ENCODE results near the gene XPR1. TPM values are rescaled to one million over a fixed set of nuclear protein-coding genes. Genes with fewer than 3 reads are reported as not detected.
"Not testable (repeated sequence)": the region's sequence is repeated elsewhere in the genome, so short reads cannot be mapped to it uniquely, and the experiment has no call there.

The XPR1 gene
- total RNA-seq, 1 experiment from 2014 or later, result 36.1 TPM

GRCh38 chr1:180644526-180645192 is 12.8 kb downstream of the XPR1 start:
- in situ Hi-C loops (cut with HindIII; ENCODE audit: low pct_unique_long_range_greater_than_20kb, low sequenced_read_pairs) (no loop called here), intact Hi-C loops (cut with micrococcal nuclease; ENCODE audit: unreplicated experiment) (no loop called here)
- Histone ChIP-seq H3K9me3 (ENCODE audit: control insufficient read depth, insufficient read depth, low read depth, low read length) (no peaks in the 10 kb centered on the region), H3K36me3 (ENCODE audit: control insufficient read depth, insufficient read depth, low read length) (no peaks in the 10 kb centered on the region), H3K4me1 (ENCODE audit: control insufficient read depth, insufficient read depth, low read length) (no peaks in the 10 kb centered on the region), H3K27me3 (ENCODE audit: control insufficient read depth, insufficient read depth, low read length) (no peaks in the 10 kb centered on the region), H3K4me3 (ENCODE audit: low read depth in 2 of 2, low read length in 2 of 2) (no peak overlapping the region), H3K27ac (ENCODE audit: low read length) (no peak overlapping the region)
- DNase-seq (ENCODE audit: low read depth, low spot score), result no peak
- CTCF ChIA-PET, result interaction anchor here (0.6 kb wide), 1 partner anchor 12 kb away, joined by 3 read pairs; no protein-coding TSS in a partner anchor
- TF ChIP-seq CTCF (IDR thresholded peaks at IDR 0.05) (no peak), REST (IDR thresholded peaks at IDR 0.05; ENCODE audit: insufficient read depth in 1 of 2, low read depth in 2 of 2, low read length in 1 of 2) (no peak), TCF7L2 (IDR thresholded peaks at IDR 0.05; ENCODE audit: low read depth, low read length) (no peak), POLR2AphosphoS5 (IDR thresholded peaks at IDR 0.05; ENCODE audit: low read depth, low read length) (no peak), SIN3A (IDR thresholded peaks at IDR 0.05; ENCODE audit: borderline replicate concordance, insufficient read depth, low read depth, low read length) (no peak)
- BruUV-seq (replicated peaks), result no TSS peak
- POLR2A ChIA-PET, result no interaction called here
- no peak for ATAC-seq

GRCh38 chr1:180645261-180645660 is 13.4 kb downstream of the XPR1 start:
- H3K9me3 ChIP-seq (ENCODE audit: control insufficient read depth, insufficient read depth, low read depth, low read length); H3K27me3 ChIP-seq (ENCODE audit: control insufficient read depth, insufficient read depth, low read length); POLR2A ChIA-PET; H3K4me3 ChIP-seq (ENCODE audit: low read depth in 2 of 2, low read length in 2 of 2); BruUV-seq (replicated peaks); ATAC-seq; H3K36me3 ChIP-seq (ENCODE audit: control insufficient read depth, insufficient read depth, low read length); in situ Hi-C loops (cut with HindIII; ENCODE audit: low pct_unique_long_range_greater_than_20kb, low sequenced_read_pairs); CTCF ChIA-PET; H3K27ac ChIP-seq (ENCODE audit: low read length); intact Hi-C loops (cut with micrococcal nuclease; ENCODE audit: unreplicated experiment); H3K4me1 ChIP-seq (ENCODE audit: control insufficient read depth, insufficient read depth, low read length); DNase-seq (ENCODE audit: low read depth, low spot score): not testable (repeated sequence)

GRCh38 chr1:180646093-180646492 is 14.3 kb downstream of the XPR1 start:
- in situ Hi-C loops (cut with HindIII; ENCODE audit: low pct_unique_long_range_greater_than_20kb, low sequenced_read_pairs) (no loop called here), intact Hi-C loops (cut with micrococcal nuclease; ENCODE audit: unreplicated experiment) (no loop called here)
- H3K4me3 ChIP-seq (ENCODE audit: low read depth in 2 of 2, low read length in 2 of 2), result no peak overlapping the region
- no peaks in the 10 kb centered on the region for H3K27me3 ChIP-seq (ENCODE audit: control insufficient read depth, insufficient read depth, low read length)
- POLR2A ChIA-PET, result interaction anchor here (0.6 to 0.7 kb wide), 2 partner anchors 149 to 280 kb away, joined by 3 to 5 read pairs; no protein-coding TSS in a partner anchor
- BruUV-seq (replicated peaks), result no TSS peak
- no peaks in the 10 kb centered on the region for H3K4me1 ChIP-seq (ENCODE audit: control insufficient read depth, insufficient read depth, low read length)
- DNase-seq (ENCODE audit: low read depth, low spot score), result no peak
- no peaks in the 10 kb centered on the region for H3K36me3 ChIP-seq (ENCODE audit: control insufficient read depth, insufficient read depth, low read length)
- TF ChIP-seq TCF7L2 (IDR thresholded peaks at IDR 0.05; ENCODE audit: low read depth, low read length), result no peak
- no peak for TF ChIP-seq POLR2AphosphoS5 (IDR thresholded peaks at IDR 0.05; ENCODE audit: low read depth, low read length)
- no peak for TF ChIP-seq REST (IDR thresholded peaks at IDR 0.05; ENCODE audit: insufficient read depth in 1 of 2, low read depth in 2 of 2, low read length in 1 of 2)
- no peak for TF ChIP-seq SIN3A (IDR thresholded peaks at IDR 0.05; ENCODE audit: borderline replicate concordance, insufficient read depth, low read depth, low read length)
- TF ChIP-seq CTCF (IDR thresholded peaks at IDR 0.05), result no peak
- CTCF ChIA-PET, result interaction anchor here (0.7 kb wide), 1 partner anchor 594 kb away, joined by 3 read pairs; no protein-coding TSS in a partner anchor
- H3K9me3 ChIP-seq (ENCODE audit: control insufficient read depth, insufficient read depth, low read depth, low read length), result no peaks in the 10 kb centered on the region
- ATAC-seq, result no peak
- H3K27ac ChIP-seq (ENCODE audit: low read length), result no peak overlapping the region
